Mammary epithelial cell (primary cell): ENCODE measurements around the gene NOC2L.

ENCODE experiments used
- CTCF ChIP-seq, 2 donors: IDR thresholded peaks in 1 of 2; conservative IDR thresholded peaks in 1 of 2; 2 replicates each; pipeline ENCODE4 v1.5.1; 2011 to 2012; ENCODE audit warnings: inconsistent platforms in 2 of 2, low read length in 2 of 2, mild to moderate bottlenecking in 2 of 2, control low read depth in 1 of 2, low read depth in 1 of 2; ENCODE audit not compliant: insufficient read depth in 1 of 2; ENCODE audit errors: extremely low read depth in 1 of 2
- EZH2 ChIP-seq: IDR thresholded peaks from 2 replicates; pipeline ENCODE4 v1.6.1; 2012; ENCODE audit warnings: low read length, inconsistent platforms, borderline replicate concordance

GRCh38 chr1:933603-933940 is 25.5 kb downstream of the NOC2L start:
- no peak for TF ChIP-seq CTCF (conservative IDR thresholded peaks at IDR 0.05 in 1 of 2, IDR thresholded peaks at IDR 0.05 in 1 of 2; ENCODE audit: extremely low read depth in 1 of 2, insufficient read depth in 1 of 2, low read depth in 1 of 2, low read length in 2 of 2)
- no peak for TF ChIP-seq EZH2
